GM18867 (cell line): ENCODE data around the gene TEX13B.
"Not testable (repeated sequence)": the region's sequence is repeated elsewhere in the genome, so short reads cannot be mapped to it uniquely, and the experiment has no call there.

Experiments used
- ATAC-seq: cut with Tn5 transposase; IDR thresholded peaks from one replicate; pipeline ENCODE4 v1.9.1; 2021; ENCODE audit warnings: mild to moderate bottlenecking, moderate library complexity; ENCODE audit not compliant: unreplicated experiment

Gene TEX13B, protein sequence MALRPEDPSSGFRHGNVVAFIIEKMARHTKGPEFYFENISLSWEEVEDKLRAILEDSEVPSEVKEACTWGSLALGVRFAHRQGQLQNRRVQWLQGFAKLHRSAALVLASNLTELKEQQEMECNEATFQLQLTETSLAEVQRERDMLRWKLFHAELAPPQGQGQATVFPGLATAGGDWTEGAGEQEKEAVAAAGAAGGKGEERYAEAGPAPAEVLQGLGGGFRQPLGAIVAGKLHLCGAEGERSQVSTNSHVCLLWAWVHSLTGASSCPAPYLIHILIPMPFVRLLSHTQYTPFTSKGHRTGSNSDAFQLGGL

DNA sequence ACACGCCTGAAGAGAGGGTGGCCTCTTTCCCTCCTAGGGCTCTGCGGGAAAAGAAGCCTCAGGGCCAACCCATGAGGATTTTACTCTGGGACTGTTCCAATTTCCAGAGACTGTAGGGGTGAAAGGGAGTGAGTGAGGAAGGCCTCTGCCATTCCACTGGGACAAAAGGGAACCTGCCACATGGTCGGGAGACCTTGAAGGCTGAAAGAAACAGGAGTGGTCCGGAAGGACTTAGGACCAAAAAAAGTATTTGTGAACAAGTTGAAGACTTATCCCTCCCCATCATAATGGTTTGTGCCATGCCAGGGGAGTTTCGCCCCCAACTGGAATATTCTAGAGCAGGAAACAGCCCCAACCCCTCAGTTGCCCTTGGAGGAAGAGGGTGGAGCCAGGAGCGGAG, at the start of gene TEX13B:
TEX13B (minus strand) TSS at position 15 of the 400 bp plus-strand sequence. CDS start 243 bp downstream, outside the sequence.
- no peak for ATAC-seq

DNA sequence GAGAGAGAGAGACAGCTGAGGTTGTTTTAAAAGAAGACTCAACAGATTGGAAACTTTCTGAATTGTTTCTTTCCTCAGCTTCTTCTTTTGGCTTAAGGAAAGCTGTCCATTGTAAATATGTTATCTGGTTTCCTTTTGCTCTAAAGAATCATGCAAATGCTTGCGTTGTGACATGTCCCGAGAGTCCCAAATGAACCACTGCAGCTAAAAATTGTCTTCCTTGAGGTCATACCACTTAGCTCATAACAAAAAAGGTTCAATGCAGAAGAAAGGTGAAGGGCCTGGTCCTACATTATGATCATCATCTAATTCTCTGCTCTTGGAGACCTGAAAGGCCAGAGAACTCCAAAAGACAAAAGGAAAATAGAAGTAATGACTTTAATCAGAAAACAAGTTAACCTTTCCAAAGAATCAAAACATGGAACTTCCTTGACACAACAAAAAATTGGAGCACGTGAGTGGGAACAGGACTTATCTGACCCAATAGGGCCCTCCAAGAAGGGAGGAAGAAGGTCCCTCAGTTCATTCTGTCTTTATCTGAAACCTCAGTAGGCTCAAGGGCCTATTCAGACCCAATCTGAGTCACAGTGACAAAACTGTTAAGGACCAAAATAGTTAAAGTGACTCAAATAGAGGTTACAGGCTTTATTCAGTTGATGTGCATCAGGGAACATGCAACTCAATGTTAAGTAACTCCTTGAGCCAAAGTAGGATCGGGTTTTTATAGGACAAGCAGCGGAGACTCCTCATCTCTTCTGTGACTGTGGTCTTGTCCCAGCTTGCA, 48.0 kb upstream of the TEX13B start:
- peak; percentile 81 for ATAC-seq

DNA sequence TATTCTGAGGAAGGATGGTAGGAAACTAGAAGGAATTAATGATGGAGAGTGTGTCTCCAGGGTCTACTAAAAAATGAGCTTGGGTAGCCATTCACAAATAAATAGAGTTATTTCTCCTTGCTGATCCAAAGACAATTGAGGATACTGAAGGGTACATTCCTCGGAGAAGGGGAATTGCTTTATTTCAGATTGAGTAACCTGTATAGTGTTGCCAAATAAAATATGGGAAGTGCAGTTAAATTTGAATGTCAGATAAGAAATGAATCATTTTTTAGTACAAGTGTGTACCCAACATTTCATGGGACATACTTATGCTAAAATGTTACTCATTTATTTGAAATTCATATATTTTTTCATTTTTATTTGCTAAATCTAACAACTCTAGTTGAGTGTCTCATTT, 46.7 kb upstream of the TEX13B start:
- ATAC-seq: no peak

DNA sequence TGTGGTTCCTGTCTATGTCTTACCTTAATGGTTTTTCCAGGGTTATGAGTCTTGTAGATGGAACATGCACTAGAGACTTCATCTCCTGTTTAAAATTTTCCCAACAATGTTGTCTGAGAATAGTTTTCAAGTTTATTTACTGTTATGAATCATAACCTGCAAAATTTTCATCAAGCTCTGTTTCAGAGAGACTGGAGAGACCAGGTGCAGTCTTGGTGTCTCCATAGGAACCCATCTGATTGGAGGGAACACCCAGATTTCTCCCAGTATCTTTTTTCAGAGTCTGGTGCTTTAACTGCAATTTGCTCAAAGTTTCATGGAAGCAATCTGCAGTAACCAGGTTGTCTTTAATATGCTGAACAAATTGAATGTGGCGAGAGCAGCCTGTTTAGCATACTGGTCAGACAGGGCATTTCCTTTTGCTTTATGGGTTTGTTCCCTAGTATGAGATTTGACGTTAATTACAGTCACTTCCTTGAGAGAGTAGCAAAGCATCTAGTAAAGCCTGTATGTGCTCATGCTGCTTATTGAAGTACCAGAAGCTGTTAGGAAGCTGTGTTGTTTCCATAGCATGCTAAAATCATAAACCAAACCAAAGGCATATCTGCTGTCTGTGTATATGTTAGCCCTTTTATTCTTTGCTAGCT, 43.9 kb upstream of the TEX13B start:
- ATAC-seq: no peak

DNA sequence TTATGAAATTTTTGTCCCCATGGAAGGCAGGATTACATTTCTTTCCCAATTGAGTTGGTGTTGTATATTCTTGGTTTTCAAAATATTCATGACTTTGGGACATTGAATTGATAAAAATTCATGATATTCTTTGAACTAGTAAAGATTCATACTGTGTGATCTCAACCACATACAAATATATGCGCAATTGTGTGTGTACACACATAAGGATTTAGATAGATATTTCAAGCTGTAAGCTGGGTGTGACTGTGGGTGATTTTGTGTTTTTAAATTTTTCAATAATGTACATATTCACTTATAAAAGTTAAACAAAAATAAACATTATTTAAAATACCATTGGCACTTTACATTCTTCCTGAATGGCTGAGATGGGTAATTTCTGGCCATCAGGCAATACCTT, 43.2 kb upstream of the TEX13B start:
- ATAC-seq: no peak

DNA sequence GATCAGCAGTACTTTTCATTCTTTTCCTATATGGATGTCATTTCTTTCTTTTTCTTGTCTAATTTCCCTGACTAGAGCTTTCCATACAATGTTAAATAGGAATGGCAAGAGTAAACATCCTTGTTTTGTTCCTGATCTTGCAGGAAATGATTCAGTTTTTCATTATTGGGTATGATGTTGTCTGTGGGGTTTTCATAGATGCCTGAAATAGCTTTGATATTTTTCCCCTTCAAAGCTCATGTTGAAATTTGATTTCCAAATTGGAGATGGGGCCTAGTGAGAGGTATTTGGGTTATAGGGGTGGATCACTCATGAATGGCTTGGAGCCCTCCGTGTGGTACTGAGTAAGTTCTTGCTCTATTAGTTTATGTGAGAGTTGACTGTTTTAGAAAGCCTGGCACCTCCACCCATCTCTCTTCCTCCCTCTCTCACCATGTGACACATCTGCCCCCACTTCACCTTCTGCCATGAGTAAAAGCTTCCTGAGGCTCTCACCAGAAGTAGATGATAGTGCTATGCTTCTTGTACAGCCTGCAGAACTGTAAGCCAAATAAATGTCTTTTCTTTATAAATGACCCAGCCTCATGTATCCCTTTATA, 40.4 kb upstream of the TEX13B start:
- ATAC-seq: no peak

DNA sequence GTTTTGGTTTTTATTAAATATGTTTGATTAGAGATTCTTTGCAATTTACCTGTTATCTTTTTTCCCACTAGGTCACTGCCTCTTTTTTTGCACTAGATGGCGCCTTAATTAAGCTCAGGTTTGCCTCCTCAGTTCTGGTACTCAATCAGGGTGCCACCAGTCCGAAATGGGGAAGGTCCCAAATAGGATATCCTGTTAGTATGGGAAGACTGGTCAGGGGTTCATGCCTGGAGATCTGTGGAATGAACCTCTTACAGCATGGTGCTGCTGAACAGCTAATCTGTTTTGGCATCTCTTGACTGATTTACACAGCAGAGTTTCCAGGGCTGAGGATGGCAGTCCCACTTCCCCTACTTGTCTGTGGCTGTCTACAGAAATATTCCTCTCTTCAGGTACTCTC, 38.5 kb upstream of the TEX13B start:
- ATAC-seq: peak; percentile 64

DNA sequence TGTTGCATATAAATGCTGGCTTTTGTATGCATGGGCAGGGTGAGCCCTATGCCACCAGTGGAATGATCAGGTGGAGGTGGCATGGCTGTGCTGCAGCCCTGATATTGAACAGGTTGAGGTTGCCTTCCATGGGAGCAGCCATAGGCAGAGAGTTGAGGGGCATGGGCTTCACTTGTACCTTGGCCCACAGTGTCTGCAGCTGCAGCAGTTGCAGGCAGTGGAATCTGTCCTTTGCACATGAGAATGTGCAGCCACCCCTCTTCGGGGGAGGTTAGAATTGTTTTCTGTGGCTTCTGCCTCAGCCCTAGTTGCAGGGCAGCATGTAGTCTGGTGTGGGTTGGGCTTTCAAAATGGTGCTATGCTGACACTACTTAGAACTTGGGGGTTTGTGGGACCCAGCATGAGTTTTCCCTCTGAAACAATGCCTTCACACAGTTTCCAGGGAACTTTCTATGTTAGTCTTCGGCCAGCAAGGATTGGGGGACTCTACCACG, 37.3 kb upstream of the TEX13B start:
- no peak for ATAC-seq

DNA sequence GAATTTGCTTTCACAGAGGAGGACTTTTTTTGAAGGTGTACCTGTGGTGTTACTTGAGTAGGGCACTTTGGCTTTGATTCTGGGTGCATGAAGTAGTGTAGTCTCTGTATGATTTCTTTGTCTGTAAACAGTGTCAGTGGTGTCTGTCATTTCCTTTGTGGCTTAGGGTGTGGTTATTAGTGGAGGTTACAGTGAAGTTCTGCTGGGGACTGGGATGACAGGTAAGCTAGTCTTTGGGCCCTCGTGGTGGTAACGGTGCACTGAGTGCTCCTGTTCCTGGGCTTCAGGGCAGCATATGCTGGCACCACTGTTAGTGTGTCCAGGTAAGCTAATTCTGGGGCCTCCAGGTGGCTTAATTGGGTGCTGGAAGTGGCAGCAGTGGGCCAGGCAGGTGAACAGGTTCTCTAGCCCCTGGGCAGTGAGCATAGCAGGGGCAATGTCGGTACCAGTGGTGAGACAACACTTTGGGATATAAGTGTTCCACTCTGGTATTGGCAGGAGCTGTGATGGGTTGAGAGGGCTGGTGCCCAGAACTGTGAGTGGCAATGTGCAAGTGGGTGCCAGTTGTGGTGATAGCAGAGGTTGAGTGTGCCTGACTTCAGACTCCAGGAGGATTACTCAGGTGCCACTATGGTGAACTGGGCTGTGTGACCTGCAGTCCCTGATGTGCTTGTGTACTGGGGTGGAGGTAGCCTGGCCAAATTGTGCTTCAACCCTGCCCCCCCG, 36.6 kb upstream of the TEX13B start:
- peak; percentile 44 for ATAC-seq

DNA sequence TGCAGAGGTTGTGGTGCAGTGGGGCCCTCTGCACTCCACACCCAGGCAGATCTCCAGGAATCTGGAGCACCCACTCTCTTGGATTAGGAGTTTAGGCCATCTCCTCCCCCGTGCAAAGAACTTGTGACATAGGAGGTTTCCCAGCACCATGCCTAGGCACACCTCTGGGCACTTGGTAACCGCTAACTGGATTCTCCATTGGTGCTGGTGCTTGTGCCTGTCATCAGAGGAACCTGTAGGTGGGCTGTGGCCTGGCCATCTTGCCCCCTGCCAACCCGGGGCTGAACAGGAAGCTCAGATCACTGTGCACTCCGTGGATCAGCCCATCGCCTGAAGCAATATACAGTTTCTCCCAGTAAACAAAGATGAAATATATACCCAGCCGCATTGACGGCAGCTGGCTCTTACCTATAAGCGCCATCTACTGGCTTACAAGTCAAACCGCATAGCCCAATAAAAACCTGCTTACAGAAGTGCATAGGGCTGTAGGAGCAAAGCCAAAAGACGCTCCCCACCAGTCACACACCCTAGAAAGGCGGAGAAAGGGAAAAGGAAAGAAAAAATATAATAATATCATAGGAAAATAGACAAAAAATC, 19.1 kb upstream of the TEX13B start:
- peak; percentile 89 for ATAC-seq

DNA sequence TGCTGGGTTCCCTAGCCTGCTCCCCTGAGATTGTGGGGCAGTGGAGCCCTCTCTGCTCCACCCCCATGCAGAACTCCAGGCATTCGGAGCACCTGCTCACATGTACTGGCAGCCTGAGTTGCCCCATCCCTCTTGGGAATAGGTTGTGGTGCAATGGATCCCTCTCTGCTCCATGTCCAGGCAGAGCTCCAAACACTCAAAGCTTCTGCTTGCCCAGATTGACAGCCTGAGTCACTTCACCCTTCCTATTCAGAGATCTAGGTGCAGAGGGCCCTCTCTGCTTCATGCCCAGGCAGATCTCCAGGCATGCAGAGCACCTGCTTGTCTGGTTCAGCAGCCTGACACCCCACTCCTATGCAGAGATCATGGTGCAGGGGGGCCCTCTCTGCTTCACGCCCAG, 18.6 kb upstream of the TEX13B start:
- ATAC-seq: peak; percentile 17

DNA sequence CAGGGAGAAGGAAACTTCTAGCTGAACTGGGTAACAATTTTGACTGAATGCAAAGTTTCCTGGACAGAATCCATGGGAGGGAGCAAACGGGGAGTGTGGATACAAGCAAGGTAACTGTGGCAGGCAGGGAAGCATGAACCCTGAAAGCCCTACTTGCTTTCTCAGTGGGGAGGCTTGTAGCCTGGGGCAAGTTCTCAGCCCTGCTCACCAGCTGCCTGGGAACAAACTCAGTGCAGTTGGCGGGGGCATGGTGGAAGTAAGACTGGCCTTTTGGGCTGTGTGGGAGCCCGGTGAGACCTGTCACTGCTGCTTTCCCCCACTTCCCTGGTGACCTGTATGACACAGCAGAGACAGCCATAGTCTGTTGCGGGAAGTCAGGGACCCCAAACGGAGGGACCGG, 14.0 kb upstream of the TEX13B start:
- no peak for ATAC-seq

DNA sequence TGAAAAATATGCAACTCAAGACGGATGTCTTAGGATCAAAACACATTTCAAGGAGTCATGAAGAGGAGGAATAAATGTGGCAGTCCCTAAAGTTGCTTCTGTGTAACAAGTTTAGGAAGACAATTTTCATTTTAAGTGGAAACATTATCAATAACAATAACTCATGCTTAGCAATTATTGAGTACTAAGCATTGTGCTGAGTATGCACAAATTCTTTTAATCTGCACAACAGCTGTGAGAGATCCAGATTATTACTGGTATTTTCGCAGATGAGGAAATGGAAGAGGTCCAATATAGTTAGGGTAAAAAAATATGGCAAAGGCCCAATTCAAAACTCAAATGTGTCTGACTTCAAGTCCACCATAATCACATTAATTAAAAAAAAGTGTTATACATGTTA, 2.9 kb upstream of the TEX13B start:
- no peak for ATAC-seq

DNA sequence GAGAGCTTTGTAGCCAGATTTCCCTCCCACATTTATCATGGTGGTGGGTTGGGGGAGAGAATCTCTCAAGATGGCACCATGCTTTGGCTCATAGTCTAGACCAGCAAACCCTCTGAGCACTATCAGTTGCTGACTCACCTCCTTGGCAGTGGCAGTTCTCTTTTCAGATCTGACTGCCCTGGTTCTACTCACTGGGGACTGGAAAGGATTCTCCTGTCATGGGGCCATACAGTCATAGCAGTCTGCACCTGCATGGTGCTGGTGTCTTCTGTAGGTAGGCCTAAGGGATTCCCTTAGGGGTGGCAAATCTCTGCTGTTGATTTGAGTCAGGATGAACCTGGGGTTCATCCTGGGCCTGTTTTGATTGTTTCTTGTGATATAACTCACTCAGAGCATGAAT, 2.6 kb downstream of the TEX13B start:
- ATAC-seq: no peak

DNA sequence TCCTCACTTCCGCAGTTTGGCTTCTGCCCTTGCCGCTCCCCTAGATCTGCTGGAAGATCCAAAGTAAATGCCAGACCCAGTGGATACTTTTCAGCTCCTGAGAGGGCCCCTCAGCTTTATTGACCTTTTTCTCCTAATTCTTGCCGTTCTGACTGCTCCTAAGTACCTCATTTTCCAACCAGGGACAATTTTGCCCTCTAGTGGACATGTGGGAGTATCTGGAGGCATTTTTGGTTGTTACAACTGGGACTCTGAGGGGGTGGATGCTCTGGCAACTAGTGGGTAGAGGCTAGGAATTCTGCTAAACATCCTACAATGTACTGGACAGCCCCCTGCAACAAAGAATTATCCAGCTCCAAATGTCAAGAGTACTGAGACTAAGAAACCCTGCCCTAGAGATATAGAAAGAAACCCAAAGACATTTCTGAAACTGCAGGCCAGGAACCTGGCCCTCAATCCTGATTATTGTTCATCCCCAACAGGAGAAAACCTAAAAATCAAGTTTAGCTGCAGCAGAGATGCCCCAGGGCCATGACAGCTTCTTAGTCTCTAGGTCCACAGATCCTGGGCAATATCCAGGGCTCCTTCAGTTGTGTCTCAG, 3.4 kb downstream of the TEX13B start:
- no peak for ATAC-seq

DNA sequence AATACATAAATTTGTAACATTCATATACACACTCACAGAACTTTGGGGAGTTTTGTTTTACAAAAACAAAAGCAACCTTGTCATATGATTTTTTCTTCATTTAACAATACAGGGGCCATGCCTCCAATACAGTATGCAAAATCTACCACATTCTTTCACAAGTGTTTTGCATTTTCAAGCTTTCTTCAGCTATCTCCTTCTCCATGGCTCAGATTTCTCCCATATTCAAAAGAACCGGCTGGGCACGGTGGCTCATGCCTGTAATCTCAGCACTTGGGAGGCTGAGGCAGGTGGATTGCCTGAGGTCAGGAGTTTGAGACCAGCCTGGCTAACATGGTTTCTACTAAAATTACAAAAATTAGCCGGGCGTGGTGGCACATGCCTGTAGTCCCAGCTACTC, 4.1 kb downstream of the TEX13B start:
- no peak for ATAC-seq

DNA sequence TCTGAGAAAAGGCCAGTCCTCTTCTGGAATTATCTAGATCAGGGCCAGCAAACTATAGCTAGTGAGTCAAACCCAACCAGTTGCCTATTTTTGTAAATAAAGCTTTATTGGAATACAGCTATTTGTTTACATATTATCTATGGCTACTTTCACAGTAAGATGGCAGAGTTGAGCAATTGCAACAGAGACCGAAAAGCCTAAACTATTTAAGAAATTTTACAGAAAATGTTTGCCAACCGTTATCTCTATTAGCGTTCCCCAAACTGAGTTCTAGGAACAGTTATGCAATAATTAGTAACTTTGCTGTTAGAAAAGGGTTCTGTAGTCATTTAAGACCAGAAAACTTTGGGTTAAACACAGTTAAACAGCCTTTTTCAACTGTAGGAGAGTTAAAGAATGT, 10.5 kb downstream of the TEX13B start:
- ATAC-seq: no peak

DNA sequence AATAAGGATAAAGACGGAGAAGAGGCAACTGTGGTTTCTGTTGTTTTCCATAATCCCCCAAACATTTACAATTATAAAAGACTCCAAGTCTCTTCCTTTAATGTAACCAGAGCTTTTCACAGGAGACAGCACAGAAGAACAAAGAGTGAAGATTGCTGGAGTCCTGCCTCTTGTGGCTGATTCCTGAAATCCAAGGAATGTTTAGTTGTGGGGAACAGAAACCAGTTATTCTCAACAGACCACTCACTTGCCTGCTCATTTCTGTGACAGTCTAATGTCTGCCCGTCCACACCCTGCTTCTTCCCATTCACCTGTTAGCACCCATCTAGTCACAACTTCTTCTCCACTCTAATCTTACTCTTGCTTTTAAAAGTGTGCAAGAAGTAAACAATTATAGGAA, 12.1 kb downstream of the TEX13B start:
- no peak for ATAC-seq

DNA sequence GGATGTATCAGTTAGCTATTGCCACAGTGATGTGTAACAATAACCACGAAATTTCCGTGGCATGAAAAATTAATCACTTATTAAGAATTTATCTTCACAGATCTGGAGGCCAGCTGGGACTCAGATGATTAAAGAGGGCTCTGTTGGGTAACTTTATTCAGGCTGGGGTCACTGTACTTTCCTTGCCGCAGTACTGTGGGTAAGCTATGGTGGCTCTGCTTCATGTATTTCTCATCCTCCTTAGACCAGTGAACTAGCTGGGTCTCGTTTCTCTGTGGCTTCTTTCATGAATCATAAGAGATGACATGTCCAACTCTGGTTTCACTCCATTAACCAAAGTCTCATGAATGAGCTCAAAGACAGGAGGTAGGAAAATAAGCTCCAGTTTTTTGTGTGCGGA, 13.5 kb downstream of the TEX13B start:
- no peak for ATAC-seq

DNA sequence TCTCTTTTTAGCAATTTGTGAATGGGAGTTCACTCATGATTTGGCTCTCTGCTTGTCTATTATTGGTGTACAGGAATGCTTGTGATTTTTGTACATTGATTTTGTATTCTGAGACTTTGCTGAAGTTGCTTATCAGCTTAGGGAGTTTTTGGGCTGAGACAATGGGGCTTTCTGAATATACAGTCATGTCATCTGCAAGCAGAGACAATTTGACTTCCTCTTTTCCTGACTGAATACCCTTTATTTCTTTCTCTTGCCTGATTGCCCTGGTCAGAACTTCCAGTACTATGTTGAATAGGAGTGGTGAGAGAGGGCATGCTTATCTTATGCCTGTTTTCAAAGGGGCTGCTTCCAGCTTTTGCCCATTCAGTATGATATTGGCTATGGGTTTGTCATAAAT, 26.8 kb downstream of the TEX13B start:
- not testable (repeated sequence) for ATAC-seq
